Measurements from ENCODE around the gene GAL3ST3. TPM values are rescaled to one million over a fixed set of nuclear protein-coding genes. Genes with fewer than 3 reads are reported as not detected.

GAL3ST3 gene
- polyA plus RNA-seq, 3 donors, result 5.4 to 6.4 (median 6.1) TPM

- no peak for DNase-seq
These were observed 56.9 kb downstream of the GAL3ST3 start for GRCh38 chr11:65992056-65992455.

Other genes with a start within 250 kb of the GAL3ST3 start
- gene SNX32, start 215.2 kb downstream of the GAL3ST3 start, polyA plus RNA-seq (ENCODE audit: insufficient read length in 3 of 3), result 1 to 10 TPM; 2.1 to 3.3 (median 2.3) TPM
- 100 to 1,000 TPM; 739 to 933 (median 787) TPM for gene CFL1, start 191.0 kb downstream of the GAL3ST3 start, polyA plus RNA-seq (ENCODE audit: insufficient read length in 3 of 3)
- 10 to 100 TPM; 50.2 to 59.8 (median 53.4) TPM for gene MUS81, start 188.7 kb downstream of the GAL3ST3 start, polyA plus RNA-seq (ENCODE audit: insufficient read length in 3 of 3)
- gene EFEMP2, start 176.4 kb downstream of the GAL3ST3 start, polyA plus RNA-seq (ENCODE audit: insufficient read length in 3 of 3), result 100 to 1,000 TPM; 111 to 137 (median 118) TPM
- 1 to 10 TPM in 2 of 3 donors, under 1 TPM in 1; 0.73 to 1.5 (median 1.5) TPM for gene CTSW, start 169.3 kb downstream of the GAL3ST3 start, polyA plus RNA-seq (ENCODE audit: insufficient read length in 3 of 3)
- gene FIBP, start 160.7 kb downstream of the GAL3ST3 start, polyA plus RNA-seq (ENCODE audit: insufficient read length in 3 of 3), result 10 to 100 TPM; 86.5 to 95.6 (median 94.2) TPM
- gene CCDC85B, start 158.5 kb downstream of the GAL3ST3 start, polyA plus RNA-seq (ENCODE audit: insufficient read length in 3 of 3), result 10 to 100 TPM; 10.6 to 20.8 (median 13.6) TPM
- under 1 TPM in 1 of 3 donors, not detected in 2; 0.14 TPM for gene FOSL1, start 148.8 kb downstream of the GAL3ST3 start, polyA plus RNA-seq (ENCODE audit: insufficient read length in 3 of 3)
- 10 to 100 TPM; 35.3 to 46.2 (median 44.4) TPM for gene C11orf68, start 130.1 kb downstream of the GAL3ST3 start, polyA plus RNA-seq (ENCODE audit: insufficient read length in 3 of 3)
- 100 to 1,000 TPM in 1 of 3 donors, 10 to 100 TPM in 2; 82.5 to 112 (median 93.0) TPM for gene DRAP1, start 129.7 kb downstream of the GAL3ST3 start, polyA plus RNA-seq (ENCODE audit: insufficient read length in 3 of 3)
- gene TSGA10IP, start 103.7 kb downstream of the GAL3ST3 start, polyA plus RNA-seq (ENCODE audit: insufficient read length in 3 of 3), result under 1 TPM in 2 of 3 donors, not detected in 1; 0.18 to 0.28 TPM
- gene SART1, start 87.4 kb downstream of the GAL3ST3 start, polyA plus RNA-seq (ENCODE audit: insufficient read length in 3 of 3), result 10 to 100 TPM; 50.1 to 57.6 (median 55.5) TPM
- 10 to 100 TPM; 27.9 to 29.9 (median 28.2) TPM for gene EIF1AD, start 47.0 kb downstream of the GAL3ST3 start, polyA plus RNA-seq (ENCODE audit: insufficient read length in 3 of 3)
- gene BANF1, start 46.7 kb downstream of the GAL3ST3 start, polyA plus RNA-seq (ENCODE audit: insufficient read length in 3 of 3), result 100 to 1,000 TPM; 243 to 285 (median 271) TPM
- gene CST6, start 37.2 kb downstream of the GAL3ST3 start, polyA plus RNA-seq (ENCODE audit: insufficient read length in 3 of 3), result not detected
- not detected for gene CATSPER1, start 22.7 kb downstream of the GAL3ST3 start, polyA plus RNA-seq (ENCODE audit: insufficient read length in 3 of 3)
- gene SF3B2, start 3.2 kb upstream of the GAL3ST3 start, polyA plus RNA-seq (ENCODE audit: insufficient read length in 3 of 3), result 100 to 1,000 TPM; 229 to 250 (median 238) TPM
- gene PACS1, start 21.1 kb upstream of the GAL3ST3 start, polyA plus RNA-seq (ENCODE audit: insufficient read length in 3 of 3), result 10 to 100 TPM; 46.0 to 53.7 (median 49.2) TPM
- 10 to 100 TPM; 26.8 to 29.7 (median 28.7) TPM for gene KLC2, start 208.5 kb upstream of the GAL3ST3 start, polyA plus RNA-seq (ENCODE audit: insufficient read length in 3 of 3)
- gene RAB1B, start 219.5 kb upstream of the GAL3ST3 start, polyA plus RNA-seq (ENCODE audit: insufficient read length in 3 of 3), result 100 to 1,000 TPM; 129 to 152 (median 142) TPM
- gene CNIH2, start 229.0 kb upstream of the GAL3ST3 start, polyA plus RNA-seq (ENCODE audit: insufficient read length in 3 of 3), result 1 to 10 TPM; 4.3 to 4.4 (median 4.4) TPM
- 10 to 100 TPM; 57.3 to 65.9 (median 65.3) TPM for gene YIF1A, start 240.0 kb upstream of the GAL3ST3 start, polyA plus RNA-seq (ENCODE audit: insufficient read length in 3 of 3)
- gene TMEM151A, start 242.7 kb upstream of the GAL3ST3 start, polyA plus RNA-seq (ENCODE audit: insufficient read length in 3 of 3), result under 1 TPM in 1 of 3 donors, not detected in 2; 0.13 TPM